ENCODE results near the gene ERBB4.

Gene ERBB4

DNA sequence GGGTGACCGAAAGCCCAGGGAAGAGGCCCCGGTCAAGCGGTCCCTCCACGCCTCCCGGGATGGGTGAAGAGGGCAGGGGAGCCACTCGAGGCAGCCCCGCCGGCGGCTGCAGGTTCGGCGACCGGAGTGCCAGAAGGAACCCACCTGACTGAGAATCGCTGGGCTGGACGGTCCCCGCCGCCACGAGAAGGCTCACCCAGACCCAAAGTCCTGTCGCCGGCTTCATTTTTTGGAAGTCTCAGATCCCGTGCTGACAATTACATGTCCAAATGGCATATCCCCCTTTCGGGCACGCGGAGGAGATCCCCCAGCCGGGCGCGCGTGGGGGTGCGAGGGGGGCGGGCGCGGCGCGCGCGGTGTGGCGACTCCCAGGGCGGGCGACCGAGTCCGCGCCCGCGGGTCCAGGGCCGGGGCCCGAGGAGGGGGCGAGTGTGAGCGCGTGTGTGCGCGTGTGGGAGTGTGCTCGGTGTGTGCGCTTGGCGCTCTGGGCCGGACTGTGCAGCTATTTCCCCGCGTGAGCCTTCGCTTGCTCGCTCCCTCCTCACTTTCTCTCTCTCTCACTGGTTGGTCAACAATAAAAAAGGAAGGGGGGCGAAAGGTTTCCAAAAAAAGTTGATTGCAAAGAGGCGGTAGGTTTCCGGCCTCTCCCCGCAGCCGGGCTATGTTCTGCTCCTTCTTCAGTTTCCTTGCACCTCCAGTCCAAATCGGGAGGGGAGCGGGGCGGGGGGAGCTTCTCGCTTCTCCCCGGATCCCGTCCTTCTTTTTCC, at the start of gene ERBB4:
Gene ERBB4, minus strand, starts transcription at position 498 of the 767 bp plus-strand sequence. Its CDS starts 272 bp downstream, at position 226.
- Histone ChIP-seq H3K4me3 (ENCODE audit: low read length) (peak within 1 kb of the TSS; percentile 79), H3K27me3 (ENCODE audit: insufficient read depth, low read length) (peaks cover 74% of the 10 kb centered on the region), H3K9me3 (ENCODE audit: insufficient read depth, low read depth, low read length) (no peaks in the 10 kb centered on the region), H3K9ac (ENCODE audit: low read depth, low read length) (peak within 1 kb of the TSS; percentile 48; the same call in 1 of the 2 replicates), H3K4me1 (ENCODE audit: insufficient read depth, low read length) (peaks cover 12% of the 10 kb centered on the region; the same call in 1 of the 2 replicates), H3K36me3 (ENCODE audit: insufficient read depth, low read depth, low read length) (no peaks in the 10 kb centered on the region), H3K27ac (ENCODE audit: low read length) (no peak within 1 kb of the TSS)

DNA sequence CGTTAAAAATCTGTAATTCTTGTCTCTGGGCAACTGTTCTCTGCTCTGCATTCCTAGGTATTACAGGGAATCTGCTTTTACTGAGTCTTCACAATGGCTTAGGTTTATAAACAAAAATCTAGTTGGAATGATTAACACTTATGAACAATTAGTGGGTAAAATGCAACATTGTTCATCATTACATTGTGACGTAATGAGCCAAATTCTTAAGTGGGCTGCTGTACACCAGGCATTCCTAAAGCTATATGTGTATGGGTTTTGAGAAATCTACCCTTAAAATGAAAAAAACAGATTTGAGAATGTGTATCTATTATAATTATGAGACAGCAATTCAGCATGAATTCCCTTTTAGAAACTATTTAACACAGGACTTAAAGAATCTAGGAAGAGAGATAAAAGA, 41.5 kb upstream of the ERBB4 start:
- Histone ChIP-seq H3K36me3 (ENCODE audit: insufficient read depth, low read depth, low read length) (no peaks in the 10 kb centered on the region), H3K27me3 (ENCODE audit: insufficient read depth, low read length) (no peaks in the 10 kb centered on the region), H3K4me3 (ENCODE audit: low read length) (no peak overlapping the region), H3K27ac (ENCODE audit: low read length) (no peak overlapping the region), H3K4me1 (ENCODE audit: insufficient read depth, low read length) (no peaks in the 10 kb centered on the region), H3K9ac (ENCODE audit: low read depth, low read length) (no peak overlapping the region), H3K9me3 (ENCODE audit: insufficient read depth, low read depth, low read length) (no peaks in the 10 kb centered on the region)

DNA sequence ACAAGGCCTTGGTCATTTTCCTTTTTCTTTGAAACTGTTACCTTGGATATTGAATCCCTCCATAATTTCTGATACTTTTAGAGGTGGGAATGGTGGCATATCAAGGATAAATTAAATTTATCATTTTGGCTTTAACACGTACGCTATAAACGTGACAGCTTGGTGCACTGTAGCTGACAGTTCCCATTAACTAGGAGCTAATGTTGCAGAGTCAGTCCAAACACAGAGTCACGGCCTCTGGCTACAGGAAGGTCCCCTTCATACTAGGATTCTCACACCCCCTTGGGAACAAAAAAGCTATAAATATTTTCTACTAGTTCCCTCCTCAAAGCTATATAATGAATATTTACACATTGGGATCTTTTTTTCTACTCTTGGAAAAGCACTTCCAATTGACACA, 17.7 kb upstream of the ERBB4 start:
- Histone ChIP-seq H3K9ac (ENCODE audit: low read depth, low read length) (no peak overlapping the region), H3K36me3 (ENCODE audit: insufficient read depth, low read depth, low read length) (no peaks in the 10 kb centered on the region), H3K4me1 (ENCODE audit: insufficient read depth, low read length) (no peaks in the 10 kb centered on the region), H3K27ac (ENCODE audit: low read length) (no peak overlapping the region), H3K9me3 (ENCODE audit: insufficient read depth, low read depth, low read length) (no peaks in the 10 kb centered on the region), H3K4me3 (ENCODE audit: low read length) (no peak overlapping the region), H3K27me3 (ENCODE audit: insufficient read depth, low read length) (no peaks in the 10 kb centered on the region)

DNA sequence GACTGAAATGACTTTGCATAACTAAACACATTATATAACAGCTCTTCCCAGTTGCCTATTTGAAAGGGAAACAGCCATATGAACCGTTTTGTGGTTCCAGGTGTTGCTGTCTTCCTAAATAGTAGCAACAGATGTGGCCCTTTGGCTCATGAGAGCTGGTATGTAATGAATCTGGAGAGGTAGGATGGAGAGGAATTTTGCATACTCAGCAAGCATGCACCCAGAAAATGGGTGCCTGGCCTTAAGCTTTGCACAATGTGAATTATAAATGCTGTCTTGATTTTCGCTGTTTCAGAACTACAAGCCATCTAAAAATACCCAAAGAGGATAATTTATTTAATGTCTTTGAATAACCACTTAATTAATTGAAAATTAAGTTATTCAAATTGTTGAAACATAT, 15.6 kb upstream of the ERBB4 start:
- H3K9me3 ChIP-seq (ENCODE audit: insufficient read depth, low read depth, low read length): no peaks in the 10 kb centered on the region
- H3K4me3 ChIP-seq (ENCODE audit: low read length): no peak overlapping the region
- no peak overlapping the region for H3K27ac ChIP-seq (ENCODE audit: low read length)
- no peaks in the 10 kb centered on the region for H3K36me3 ChIP-seq (ENCODE audit: insufficient read depth, low read depth, low read length)
- no peaks in the 10 kb centered on the region for H3K4me1 ChIP-seq (ENCODE audit: insufficient read depth, low read length)
- no peaks in the 10 kb centered on the region for H3K27me3 ChIP-seq (ENCODE audit: insufficient read depth, low read length)
- H3K9ac ChIP-seq (ENCODE audit: low read depth, low read length): no peak overlapping the region

DNA sequence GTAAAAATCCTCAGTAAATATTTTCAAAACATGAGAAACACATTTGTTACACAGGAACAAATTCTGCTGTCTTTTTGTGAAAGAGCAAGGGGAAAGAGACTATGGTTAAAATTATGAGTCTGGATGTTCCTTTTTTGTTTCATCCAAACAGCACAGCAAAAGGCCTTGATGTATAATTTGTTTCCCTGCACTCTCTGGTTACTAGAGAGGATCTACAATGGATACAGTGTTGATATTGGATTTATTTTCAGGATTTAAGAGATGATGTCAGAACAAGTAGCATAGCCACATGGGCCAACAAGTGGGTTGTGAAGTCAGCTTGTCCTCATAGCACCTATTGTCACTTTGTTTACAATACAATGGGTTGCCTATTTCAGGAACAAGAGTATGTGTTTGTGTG, 11.3 kb upstream of the ERBB4 start:
- H3K9me3 ChIP-seq (ENCODE audit: insufficient read depth, low read depth, low read length): no peaks in the 10 kb centered on the region
- H3K27ac ChIP-seq (ENCODE audit: low read length): no peak overlapping the region
- H3K9ac ChIP-seq (ENCODE audit: low read depth, low read length): no peak overlapping the region; the same call in 1 of the 2 replicates
- peaks cover 4% of the 10 kb centered on the region; the same call in 1 of the 2 replicates for H3K4me1 ChIP-seq (ENCODE audit: insufficient read depth, low read length)
- H3K36me3 ChIP-seq (ENCODE audit: insufficient read depth, low read depth, low read length): no peaks in the 10 kb centered on the region
- H3K4me3 ChIP-seq (ENCODE audit: low read length): no peak overlapping the region
- no peaks in the 10 kb centered on the region for H3K27me3 ChIP-seq (ENCODE audit: insufficient read depth, low read length)

DNA sequence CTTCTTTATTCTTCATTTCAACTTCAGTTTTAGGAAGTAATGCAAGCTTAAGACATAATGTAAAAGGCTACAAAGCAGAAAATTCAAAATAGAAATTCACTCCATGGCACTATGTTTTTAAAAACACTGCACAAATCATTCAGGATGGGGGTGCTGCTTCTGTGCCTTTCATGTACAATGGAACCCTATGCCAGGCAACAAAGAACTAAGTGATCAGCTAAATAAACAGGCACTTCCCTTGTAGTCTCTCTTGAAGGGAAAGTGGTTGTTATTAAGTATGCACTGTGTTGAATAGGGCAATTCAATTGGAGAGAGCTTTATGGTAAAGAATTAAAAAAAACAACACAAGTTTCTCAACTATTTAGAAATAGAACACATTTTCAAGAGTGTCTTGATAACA, 10.9 kb upstream of the ERBB4 start:
- Histone ChIP-seq H3K9me3 (ENCODE audit: insufficient read depth, low read depth, low read length) (no peaks in the 10 kb centered on the region), H3K4me3 (ENCODE audit: low read length) (no peak overlapping the region), H3K9ac (ENCODE audit: low read depth, low read length) (no peak overlapping the region), H3K36me3 (ENCODE audit: insufficient read depth, low read depth, low read length) (no peaks in the 10 kb centered on the region), H3K27me3 (ENCODE audit: insufficient read depth, low read length) (no peaks in the 10 kb centered on the region), H3K27ac (ENCODE audit: low read length) (no peak overlapping the region), H3K4me1 (ENCODE audit: insufficient read depth, low read length) (peaks cover 4% of the 10 kb centered on the region; the same call in 1 of the 2 replicates)

DNA sequence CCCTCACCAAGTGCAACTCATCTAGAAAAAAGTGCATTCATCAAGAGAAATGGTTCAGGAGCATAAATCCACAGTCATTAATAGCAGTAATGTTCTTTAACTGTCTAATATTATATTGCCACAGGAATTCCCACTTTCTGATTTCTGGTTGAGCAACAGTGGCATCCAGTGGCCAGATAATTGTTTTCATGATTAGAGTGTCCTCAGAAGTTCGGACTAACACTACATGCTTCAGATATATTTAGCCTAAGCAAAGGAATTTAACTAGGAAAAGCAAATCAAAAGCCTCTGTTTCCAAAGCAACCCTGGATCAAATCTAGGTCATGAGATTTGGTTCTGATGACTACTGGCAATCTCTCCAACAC, 9.8 kb upstream of the ERBB4 start:
- H3K9me3 ChIP-seq (ENCODE audit: insufficient read depth, low read depth, low read length): no peaks in the 10 kb centered on the region
- H3K27ac ChIP-seq (ENCODE audit: low read length): no peak overlapping the region
- H3K36me3 ChIP-seq (ENCODE audit: insufficient read depth, low read depth, low read length): no peaks in the 10 kb centered on the region
- H3K9ac ChIP-seq (ENCODE audit: low read depth, low read length): no peak overlapping the region
- H3K4me3 ChIP-seq (ENCODE audit: low read length): no peak overlapping the region
- H3K27me3 ChIP-seq (ENCODE audit: insufficient read depth, low read length): no peaks in the 10 kb centered on the region
- H3K4me1 ChIP-seq (ENCODE audit: insufficient read depth, low read length): peaks cover 4% of the 10 kb centered on the region; the same call in 1 of the 2 replicates

DNA sequence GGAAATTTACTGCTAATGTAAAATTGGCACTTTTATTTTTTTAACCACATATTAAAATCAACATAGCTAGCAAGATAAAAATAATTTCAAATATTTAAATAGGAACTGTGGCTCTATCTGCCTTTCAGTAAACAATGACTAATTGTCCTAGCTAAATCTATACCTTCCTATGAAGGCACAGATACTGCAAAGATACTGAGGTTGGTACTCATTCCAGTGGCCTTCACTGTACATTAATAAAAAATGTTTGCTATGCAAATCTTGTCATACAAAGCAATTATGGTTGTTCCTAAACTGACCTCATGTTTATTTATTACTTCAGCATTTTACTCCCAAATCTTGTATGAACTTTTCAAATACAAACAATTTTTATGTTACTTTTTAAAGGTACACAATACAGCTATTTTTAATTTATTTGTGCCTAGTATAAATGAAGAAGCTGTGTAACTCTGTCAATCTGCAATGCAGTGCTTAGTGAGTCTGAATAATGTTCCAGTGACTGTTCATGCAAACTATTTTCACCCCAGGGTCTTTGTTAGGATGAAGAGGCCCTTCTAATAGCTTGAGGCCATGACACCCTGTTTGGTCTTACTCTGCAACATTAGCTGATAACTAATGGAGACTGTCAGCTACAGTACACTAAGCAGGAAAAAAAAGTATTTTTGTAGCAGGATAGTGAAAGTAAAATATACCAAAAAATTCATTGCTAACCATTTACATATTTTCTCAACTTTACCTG, 9.3 kb upstream of the ERBB4 start:
- Histone ChIP-seq H3K36me3 (ENCODE audit: insufficient read depth, low read depth, low read length) (no peaks in the 10 kb centered on the region), H3K27ac (ENCODE audit: low read length) (no peak overlapping the region), H3K9me3 (ENCODE audit: insufficient read depth, low read depth, low read length) (no peaks in the 10 kb centered on the region), H3K4me3 (ENCODE audit: low read length) (no peak overlapping the region), H3K9ac (ENCODE audit: low read depth, low read length) (no peak overlapping the region), H3K4me1 (ENCODE audit: insufficient read depth, low read length) (peaks cover 4% of the 10 kb centered on the region; the same call in 1 of the 2 replicates), H3K27me3 (ENCODE audit: insufficient read depth, low read length) (no peaks in the 10 kb centered on the region)

DNA sequence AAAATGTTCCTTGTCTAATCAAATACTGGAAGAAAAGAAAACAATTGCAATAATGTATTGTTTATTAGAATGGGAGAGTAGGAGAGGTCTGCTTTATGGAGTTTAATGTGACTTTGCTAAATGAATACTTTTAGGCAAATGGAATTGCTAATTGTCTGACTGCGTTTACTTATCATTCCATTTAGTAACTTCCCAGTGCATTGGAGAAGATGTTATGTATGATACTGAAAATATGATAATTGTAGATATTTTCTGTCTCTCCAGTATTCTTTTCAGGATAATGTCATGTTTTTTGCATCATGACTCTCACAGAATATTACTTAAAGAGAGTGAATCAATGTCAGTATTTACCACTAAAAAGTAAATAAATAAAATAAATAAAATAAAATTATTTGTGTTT, 8.1 kb upstream of the ERBB4 start:
- Histone ChIP-seq H3K4me3 (ENCODE audit: low read length) (no peak overlapping the region), H3K27me3 (ENCODE audit: insufficient read depth, low read length) (no peaks in the 10 kb centered on the region), H3K9me3 (ENCODE audit: insufficient read depth, low read depth, low read length) (no peaks in the 10 kb centered on the region), H3K36me3 (ENCODE audit: insufficient read depth, low read depth, low read length) (no peaks in the 10 kb centered on the region), H3K27ac (ENCODE audit: low read length) (no peak overlapping the region), H3K9ac (ENCODE audit: low read depth, low read length) (no peak overlapping the region), H3K4me1 (ENCODE audit: insufficient read depth, low read length) (peaks cover 4% of the 10 kb centered on the region; the same call in 1 of the 2 replicates)

DNA sequence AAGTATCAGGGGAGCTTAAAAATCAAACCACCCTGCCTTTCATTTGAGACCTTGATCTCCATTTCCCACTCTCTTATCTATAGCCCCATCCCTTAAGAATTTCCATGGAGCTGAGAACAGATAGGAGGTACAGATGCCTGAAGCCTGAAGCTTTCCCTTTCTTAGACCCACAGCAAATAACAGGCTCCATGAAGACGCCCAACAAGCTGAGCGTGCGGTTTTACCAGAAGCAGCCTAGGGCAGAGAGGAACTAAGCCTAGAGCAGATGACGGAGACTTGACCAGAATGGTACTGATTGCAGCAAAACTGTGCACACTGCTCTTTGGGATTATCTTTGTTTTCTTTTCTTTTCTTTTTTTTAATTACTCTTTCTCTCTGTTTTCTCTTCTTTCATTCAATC, 1.7 kb upstream of the ERBB4 start:
- Histone ChIP-seq H3K27ac (ENCODE audit: low read length) (no peak overlapping the region), H3K9me3 (ENCODE audit: insufficient read depth, low read depth, low read length) (no peaks in the 10 kb centered on the region), H3K27me3 (ENCODE audit: insufficient read depth, low read length) (peaks cover 56% of the 10 kb centered on the region)

DNA sequence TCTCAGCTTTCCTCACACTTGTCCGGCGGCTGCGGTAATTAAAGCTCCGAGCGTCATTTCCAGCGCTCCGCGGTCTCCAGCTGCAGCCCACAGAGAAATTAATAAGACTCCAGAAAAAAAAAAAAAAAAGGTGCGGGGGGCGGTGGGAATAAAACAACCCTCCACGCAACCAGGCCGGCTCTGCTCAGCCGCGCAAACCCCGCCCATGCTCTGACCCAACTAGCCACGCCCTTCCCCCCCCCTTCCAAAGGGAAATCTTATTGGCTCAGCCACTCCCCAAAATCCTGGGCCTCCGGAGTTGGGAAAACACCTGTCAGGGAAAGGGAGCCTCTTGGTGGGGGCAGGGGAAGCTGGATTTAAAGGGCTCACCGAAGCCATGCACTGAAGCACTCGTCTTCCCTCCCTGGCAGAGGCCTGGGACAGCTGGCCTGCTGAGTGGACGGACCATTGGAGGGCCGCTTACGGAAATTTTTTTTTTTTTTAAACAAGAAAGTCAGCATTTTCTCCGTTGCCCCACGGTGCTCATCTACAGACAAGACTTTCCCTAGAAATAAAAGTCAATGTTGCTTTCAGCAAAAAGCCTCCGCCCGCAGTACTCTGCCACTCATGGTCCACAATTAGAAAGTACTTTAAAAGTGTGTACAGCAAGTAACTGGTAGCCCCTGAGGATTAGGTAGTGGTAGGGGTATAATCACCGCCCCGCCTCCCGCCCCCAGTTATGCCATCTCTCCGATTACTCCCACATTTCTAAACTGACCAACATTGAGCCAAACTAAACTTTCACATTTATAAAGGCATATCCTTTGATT, 674 bp upstream of the ERBB4 start:
- Histone ChIP-seq H3K4me1 (ENCODE audit: insufficient read depth, low read length) (peaks cover 12% of the 10 kb centered on the region; the same call in 1 of the 2 replicates), H3K36me3 (ENCODE audit: insufficient read depth, low read depth, low read length) (no peaks in the 10 kb centered on the region), H3K9me3 (ENCODE audit: insufficient read depth, low read depth, low read length) (no peaks in the 10 kb centered on the region), H3K27ac (ENCODE audit: low read length) (no peak overlapping the region), H3K27me3 (ENCODE audit: insufficient read depth, low read length) (peaks cover 67% of the 10 kb centered on the region), H3K9ac (ENCODE audit: low read depth, low read length) (peak overlapping the region; percentile 48; the same call in 1 of the 2 replicates), H3K4me3 (ENCODE audit: low read length) (peak overlapping the region; percentile 79)

More for the DNA sequence above, 1.7 kb upstream of the ERBB4 start:
- H3K9ac ChIP-seq (ENCODE audit: low read depth, low read length): no peak overlapping the region
- H3K4me1 ChIP-seq (ENCODE audit: insufficient read depth, low read length): peaks cover 12% of the 10 kb centered on the region; the same call in 1 of the 2 replicates
- no peaks in the 10 kb centered on the region for H3K36me3 ChIP-seq (ENCODE audit: insufficient read depth, low read depth, low read length)
- no peak overlapping the region for H3K4me3 ChIP-seq (ENCODE audit: low read length)
